ENCODE measurements around the gene CDK6. TPM values are rescaled to one million over a fixed set of nuclear protein-coding genes. Genes with fewer than 3 reads are reported as not detected.

Gene CDK6
- total and polyA plus RNA-seq, 4 donors: 3.3 to 35.0 (median 12.0) TPM

DNA sequence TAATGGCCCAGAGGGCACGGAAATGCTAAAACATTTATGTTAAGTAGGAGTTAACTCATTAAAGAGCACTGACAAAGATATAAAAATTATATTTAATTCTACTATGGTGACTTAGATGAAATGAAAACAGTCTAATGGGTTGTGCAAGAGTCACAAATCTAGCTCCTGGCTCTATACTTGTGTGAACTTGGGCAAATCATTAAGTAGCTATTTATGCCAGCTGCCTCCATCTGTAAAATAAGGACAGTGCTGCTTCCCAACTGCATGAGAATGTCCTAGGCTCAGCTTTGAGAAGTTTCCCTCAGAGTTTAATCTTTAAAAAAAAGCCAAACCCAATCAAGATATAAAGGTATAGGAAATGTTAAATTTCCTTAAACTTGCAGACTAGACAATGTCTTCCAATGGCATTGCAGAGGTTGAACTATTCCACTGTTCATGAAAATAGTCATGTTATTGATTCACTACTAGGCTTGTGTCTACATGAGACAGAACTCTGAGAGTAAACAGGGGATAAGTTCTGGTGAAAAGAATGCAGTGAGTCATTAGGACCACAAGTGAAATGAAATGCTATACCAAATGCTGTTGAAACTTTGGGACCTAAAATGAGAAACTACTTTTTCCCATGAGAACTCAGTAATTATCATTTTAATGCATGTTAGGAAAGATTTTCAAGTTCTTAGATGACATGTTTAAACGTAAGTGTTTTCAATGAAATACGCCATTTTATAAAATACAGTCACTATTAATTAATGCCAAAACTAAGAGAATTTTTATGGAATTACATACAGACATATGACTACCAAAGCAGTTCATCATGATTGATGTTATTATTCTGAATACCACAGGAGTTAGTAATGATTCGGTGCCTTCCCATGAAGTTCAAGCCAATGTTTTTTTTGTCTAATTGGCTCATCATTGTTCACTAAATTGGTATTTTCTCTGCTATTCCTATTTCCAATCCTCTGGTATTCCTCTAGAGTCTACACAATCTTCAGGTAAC, 84.2 kb downstream of the CDK6 start (continued):
- TF ChIP-seq, protein P1, sequence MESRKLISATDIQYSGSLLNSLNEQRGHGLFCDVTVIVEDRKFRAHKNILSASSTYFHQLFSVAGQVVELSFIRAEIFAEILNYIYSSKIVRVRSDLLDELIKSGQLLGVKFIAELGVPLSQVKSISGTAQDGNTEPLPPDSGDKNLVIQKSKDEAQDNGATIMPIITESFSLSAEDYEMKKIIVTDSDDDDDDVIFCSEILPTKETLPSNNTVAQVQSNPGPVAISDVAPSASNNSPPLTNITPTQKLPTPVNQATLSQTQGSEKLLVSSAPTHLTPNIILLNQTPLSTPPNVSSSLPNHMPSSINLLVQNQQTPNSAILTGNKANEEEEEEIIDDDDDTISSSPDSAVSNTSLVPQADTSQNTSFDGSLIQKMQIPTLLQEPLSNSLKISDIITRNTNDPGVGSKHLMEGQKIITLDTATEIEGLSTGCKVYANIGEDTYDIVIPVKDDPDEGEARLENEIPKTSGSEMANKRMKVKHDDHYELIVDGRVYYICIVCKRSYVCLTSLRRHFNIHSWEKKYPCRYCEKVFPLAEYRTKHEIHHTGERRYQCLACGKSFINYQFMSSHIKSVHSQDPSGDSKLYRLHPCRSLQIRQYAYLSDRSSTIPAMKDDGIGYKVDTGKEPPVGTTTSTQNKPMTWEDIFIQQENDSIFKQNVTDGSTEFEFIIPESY (IDR thresholded peaks at IDR 0.05): no peak
- no peak for TF ChIP-seq EGR1 (IDR thresholded peaks at IDR 0.05; ENCODE audit: low read depth in 2 of 2)
- peak; percentile 92 for TF ChIP-seq JUND (IDR thresholded peaks at IDR 0.05)
- peak; percentile 27 for TF ChIP-seq YY1 (IDR thresholded peaks at IDR 0.05)
- peak; percentile 95 for TF ChIP-seq FOXA2 (IDR thresholded peaks at IDR 0.05)
- TF ChIP-seq, protein P2, sequence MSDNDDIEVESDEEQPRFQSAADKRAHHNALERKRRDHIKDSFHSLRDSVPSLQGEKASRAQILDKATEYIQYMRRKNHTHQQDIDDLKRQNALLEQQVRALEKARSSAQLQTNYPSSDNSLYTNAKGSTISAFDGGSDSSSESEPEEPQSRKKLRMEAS (IDR thresholded peaks at IDR 0.05): peak; percentile 35

- no peaks in the 10 kb centered on the region for H3K9me3 ChIP-seq (ENCODE audit: control insufficient read depth in 4 of 4, low read length in 3 of 4)
- no peak overlapping the region for H3K4me3 ChIP-seq (ENCODE audit: low read depth in 1 of 3, low read length in 3 of 3)
- WGBS: 92% methylated on average over 6 of the region's 6 CpGs
- H3K27ac ChIP-seq (ENCODE audit: low read depth in 1 of 2, low read length in 2 of 2): no peak overlapping the region
- TF ChIP-seq, protein P3, sequence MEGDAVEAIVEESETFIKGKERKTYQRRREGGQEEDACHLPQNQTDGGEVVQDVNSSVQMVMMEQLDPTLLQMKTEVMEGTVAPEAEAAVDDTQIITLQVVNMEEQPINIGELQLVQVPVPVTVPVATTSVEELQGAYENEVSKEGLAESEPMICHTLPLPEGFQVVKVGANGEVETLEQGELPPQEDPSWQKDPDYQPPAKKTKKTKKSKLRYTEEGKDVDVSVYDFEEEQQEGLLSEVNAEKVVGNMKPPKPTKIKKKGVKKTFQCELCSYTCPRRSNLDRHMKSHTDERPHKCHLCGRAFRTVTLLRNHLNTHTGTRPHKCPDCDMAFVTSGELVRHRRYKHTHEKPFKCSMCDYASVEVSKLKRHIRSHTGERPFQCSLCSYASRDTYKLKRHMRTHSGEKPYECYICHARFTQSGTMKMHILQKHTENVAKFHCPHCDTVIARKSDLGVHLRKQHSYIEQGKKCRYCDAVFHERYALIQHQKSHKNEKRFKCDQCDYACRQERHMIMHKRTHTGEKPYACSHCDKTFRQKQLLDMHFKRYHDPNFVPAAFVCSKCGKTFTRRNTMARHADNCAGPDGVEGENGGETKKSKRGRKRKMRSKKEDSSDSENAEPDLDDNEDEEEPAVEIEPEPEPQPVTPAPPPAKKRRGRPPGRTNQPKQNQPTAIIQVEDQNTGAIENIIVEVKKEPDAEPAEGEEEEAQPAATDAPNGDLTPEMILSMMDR (IDR thresholded peaks at IDR 0.05; ENCODE audit: low read depth, low read length, missing input control): no peak
- TF ChIP-seq JUND (IDR thresholded peaks at IDR 0.05) (no peak), RAD21 (IDR thresholded peaks at IDR 0.05) (no peak), SP1 (IDR thresholded peaks at IDR 0.05) (no peak), ATF3 (IDR thresholded peaks at IDR 0.05) (no peak), RXRA (IDR thresholded peaks at IDR 0.05) (no peak), GABPA (IDR thresholded peaks at IDR 0.05 in 1 of 2, conservative IDR thresholded peaks at IDR 0.05 in 1 of 2) (no peak), FOXA1 (IDR thresholded peaks at IDR 0.05) (no peak), NR2F2 (IDR thresholded peaks at IDR 0.05) (no peak), REST (IDR thresholded peaks at IDR 0.05) (no peak), EGR1 (IDR thresholded peaks at IDR 0.05; ENCODE audit: low read depth in 2 of 2) (no peak), FOXA2 (IDR thresholded peaks at IDR 0.05) (no peak), HNF4G (IDR thresholded peaks at IDR 0.05) (no peak), YY1 (IDR thresholded peaks at IDR 0.05) (no peak), TAF1 (conservative IDR thresholded peaks at IDR 0.05) (no peak), HNF4A (conservative IDR thresholded peaks at IDR 0.05) (no peak)
- TF ChIP-seq, protein P2 (IDR thresholded peaks at IDR 0.05): no peak
- TF ChIP-seq, protein P1 (IDR thresholded peaks at IDR 0.05): no peak
- no peaks in the 10 kb centered on the region for H3K36me3 ChIP-seq (ENCODE audit: control insufficient read depth in 4 of 4, insufficient read depth in 3 of 4, low read depth in 1 of 4, low read length in 3 of 4)
- no peak overlapping the region for H3K9ac ChIP-seq (ENCODE audit: low read depth in 1 of 2, low read length in 2 of 2)
- peaks cover 2 to 9% (median 7%) of the 10 kb centered on the region in 4 donors for H3K4me1 ChIP-seq (ENCODE audit: control insufficient read depth in 4 of 4, insufficient read depth in 4 of 4, low read length in 3 of 4)
- no peak for DNase-seq (ENCODE audit: low spot score)
- H3K27me3 ChIP-seq (ENCODE audit: control insufficient read depth in 4 of 4, insufficient read depth in 4 of 4, low read length in 3 of 4): no peaks in the 10 kb centered on the region
Measured at GRCh38 chr7:92750946-92751345, 85.4 kb downstream of the CDK6 start.

All from liver (tissue), 9 donors.